COLO829 (cell line): ENCODE data around the gene COX4I1.
"Not testable (repeated sequence)": the region's sequence is repeated elsewhere in the genome, so short reads cannot be mapped to it uniquely, and the experiment has no call there.

Experiments used
- DNase-seq: peaks from one replicate; pipeline ENCODE4 v3.0.0; 2012; ENCODE audit warnings: low spot score

The COX4I1 gene

DNA sequence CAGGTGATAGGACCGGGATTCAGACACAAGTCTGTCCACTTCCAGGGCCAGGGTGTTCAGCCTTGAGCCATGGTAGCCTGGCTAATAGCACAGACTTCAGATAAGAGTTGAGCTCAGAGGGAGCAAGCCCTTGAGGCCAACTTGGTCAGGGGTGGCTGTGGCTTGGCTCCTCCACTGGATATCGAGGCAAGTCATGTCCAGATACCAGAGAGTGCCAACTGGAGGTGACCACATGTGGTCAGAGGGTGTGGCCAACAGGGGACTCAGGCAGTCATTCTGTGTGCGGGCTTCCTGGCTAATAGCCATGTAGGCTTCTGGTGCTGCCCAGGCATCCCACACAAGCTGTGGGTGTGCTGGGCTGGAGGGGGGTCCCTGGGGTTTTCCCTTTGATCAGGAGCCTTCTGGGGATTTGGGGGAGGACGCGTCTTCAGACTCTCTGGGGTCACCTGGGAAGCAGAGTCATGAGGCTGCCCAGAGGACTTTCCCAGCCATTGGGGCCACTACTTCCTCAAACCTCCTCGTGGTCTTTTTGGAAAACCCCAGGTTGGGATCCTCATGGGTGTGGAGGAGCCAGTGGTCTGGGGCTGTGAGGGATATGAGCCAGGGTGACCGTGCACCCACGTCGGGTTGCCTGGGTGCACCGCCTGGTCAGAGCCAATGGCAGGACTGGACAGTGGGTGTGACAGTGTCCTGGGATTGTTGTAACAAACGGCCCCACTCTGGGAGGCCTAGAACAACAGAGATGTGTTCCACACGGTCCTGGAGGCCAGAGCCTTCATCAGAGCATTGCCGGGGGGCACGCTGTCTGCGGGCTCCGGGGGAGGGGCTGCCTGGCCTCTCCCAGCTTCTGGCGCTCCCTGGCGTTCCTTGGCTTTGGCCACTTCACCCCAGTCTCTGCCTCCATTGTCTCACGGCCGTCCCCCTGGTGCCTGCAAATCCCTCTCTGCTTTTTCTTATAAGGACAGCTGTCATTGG, 25.0 kb downstream of the COX4I1 start:
- no peak for DNase-seq

DNA sequence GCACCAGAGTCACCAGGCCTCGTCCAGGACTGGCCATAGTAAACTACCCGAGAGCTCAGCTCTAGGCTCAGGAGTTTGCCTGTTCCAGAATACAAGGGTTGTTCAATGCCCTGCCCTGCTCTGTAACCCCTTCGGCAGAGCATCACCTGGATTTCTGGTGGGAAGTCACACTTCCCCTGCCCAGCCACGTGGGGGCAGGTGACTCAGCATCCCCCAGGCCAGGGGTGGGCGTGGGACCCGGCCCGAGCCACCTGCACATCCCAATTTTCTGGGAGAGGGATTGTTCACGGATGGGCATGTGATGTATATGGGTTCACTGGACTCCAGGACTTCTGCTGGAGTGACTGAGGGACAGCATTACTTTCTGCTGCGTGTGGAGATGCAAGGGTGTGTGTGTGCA, 25.8 kb downstream of the COX4I1 start:
- no peak for DNase-seq

DNA sequence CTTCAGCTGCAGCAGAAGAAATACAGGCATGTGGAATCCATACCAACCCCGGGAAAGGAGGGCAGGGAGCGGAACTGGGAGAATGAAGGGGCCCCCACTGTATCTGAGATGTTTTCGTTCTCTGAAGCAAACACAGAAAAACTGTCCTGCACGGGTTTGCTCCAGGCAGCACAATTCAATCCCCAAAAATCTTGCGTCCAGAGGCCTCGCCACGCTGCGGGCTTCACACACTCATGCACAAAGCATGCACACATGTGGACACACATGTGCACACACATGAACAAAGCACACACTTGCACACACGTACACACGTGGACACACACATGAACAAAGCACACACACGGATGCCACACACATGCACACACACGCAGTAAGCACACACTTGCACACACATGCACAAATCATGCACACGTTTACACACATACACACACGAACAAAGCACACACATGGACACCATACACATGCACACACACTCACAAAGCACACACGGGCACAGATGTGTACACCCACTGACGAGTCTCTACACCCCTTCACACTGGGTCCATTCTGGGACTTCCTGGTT, 27.3 kb downstream of the COX4I1 start:
- no peak for DNase-seq

DNA sequence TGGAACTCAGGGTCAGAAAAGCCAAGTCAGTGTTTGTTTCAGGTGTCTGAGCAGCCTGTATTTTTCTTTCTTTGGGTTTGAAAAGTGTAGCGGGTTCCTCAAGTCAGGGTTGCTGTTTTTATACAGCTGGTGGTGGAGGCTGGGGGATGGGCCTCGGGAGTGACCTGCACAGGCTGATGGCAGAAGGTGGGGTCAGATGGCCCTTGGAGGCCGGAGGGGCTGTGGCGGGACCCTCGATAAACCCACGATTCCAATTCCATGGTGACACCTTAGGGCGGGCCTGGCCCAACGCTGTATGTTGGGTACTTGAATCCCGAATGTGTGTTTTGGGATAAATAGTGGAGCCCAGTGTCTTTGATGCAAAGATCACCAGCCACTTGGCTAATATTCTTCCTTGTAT, 28.7 kb downstream of the COX4I1 start:
- DNase-seq = no peak

DNA sequence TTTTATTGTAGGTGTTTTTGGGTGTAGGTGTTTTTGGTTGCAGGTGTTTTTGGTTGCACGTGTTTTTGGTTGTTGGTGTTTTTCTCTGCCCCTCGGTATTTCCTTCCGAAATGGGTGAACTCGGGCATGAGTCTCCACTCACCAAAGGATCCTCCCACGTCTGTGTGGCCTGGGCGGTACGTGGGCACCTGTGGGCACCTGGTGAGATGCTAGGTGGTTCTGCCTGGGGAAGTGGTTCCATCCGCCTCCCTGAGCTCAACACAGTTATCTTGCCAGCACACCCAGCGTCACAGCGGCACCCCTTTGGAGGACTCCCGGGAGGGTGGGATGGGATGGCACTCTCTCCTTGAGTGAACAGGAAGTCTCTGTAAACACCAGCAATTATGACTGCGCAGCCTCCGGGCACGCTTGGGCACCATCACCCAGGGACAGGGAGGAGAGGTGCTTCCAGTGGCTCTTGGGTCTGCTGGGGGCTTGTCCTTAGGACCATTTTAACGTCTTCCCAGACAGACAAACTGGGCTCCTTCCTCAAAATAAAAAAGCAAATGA, 29.8 kb downstream of the COX4I1 start:
- no peak for DNase-seq

DNA sequence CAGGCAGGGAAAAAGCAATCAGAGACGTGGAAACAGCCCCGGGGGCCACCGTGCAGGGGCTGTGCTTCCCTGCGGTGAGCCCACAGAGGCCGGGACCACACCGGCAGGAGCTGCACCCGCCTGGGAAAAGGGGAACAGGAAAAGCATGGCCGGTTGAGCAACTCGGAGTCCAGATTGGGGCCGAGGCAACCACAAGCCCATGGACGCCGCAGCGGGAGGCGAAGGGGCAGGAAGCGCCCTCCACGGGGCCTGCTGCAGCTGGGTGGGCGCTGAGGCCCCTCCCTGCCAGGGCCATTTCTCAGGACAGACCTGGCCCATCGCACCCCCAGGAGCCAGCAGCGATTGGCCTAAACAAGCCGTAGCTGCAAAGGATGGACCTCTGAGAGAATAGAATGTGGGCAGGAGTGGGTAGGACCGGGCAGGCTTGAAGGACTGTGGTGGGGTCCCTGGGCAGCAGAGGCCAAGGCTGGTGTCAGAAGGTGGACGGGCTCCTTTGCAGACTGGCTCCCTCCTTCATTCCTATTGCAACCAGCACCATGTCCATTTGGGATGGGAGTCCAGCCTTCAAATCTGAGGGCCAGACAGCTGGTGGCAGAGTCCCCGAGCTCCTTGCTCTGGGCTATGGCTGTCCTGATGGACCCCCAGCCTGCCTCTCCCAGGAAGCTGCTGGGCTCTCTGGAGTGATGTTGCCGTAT, 30.4 kb downstream of the COX4I1 start:
- no peak for DNase-seq

DNA sequence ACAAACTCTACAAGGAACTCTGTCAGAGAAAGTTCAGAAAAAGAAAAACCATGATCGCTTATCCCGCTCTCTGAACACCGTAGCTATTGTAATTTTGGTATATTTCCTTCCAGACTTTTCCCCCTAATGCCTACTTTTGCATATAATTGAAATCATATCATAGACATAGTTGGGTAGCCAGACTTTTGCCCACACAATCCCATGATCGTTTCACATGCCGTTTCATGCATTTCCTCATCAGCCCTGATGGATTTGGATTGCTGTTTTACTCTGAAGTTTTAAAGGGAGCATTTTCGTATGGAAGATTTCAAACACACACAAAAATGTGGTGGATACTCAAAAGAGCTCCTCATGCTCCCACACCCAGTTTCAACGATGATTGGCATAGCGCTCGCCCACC, 31.3 kb downstream of the COX4I1 start:
- DNase-seq = no peak

DNA sequence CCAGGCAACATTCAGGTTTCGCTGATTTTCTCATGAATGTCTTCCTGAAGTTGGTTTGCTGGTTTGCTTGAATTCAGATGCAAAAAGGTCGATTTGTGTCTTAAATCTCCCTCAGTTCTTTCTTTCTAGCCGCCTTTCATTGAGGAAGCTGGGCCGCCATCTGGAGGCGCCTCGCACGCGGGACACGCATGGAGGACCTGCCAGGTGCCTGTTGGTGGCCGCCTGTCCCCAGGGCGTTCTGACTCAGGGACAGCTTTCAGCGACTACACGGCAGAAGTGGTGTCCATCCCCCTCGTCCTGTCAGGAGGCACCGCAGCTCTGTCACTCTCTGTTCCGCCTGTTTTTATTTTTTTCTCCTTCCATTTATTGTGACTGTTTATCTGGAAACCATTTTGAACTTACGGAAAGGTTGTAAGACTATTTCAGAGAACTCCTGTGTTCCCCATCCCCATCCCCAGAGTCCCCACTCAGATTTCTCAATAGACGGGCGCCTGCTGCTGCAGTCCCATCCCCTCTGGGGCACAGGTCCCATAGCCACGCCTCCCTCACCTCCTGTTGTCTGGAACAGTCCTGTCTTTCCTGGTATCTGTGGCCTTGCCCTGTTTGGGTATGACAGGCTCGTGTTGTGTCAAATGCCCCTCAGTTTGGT, 33.2 kb downstream of the COX4I1 start:
- no peak for DNase-seq

DNA sequence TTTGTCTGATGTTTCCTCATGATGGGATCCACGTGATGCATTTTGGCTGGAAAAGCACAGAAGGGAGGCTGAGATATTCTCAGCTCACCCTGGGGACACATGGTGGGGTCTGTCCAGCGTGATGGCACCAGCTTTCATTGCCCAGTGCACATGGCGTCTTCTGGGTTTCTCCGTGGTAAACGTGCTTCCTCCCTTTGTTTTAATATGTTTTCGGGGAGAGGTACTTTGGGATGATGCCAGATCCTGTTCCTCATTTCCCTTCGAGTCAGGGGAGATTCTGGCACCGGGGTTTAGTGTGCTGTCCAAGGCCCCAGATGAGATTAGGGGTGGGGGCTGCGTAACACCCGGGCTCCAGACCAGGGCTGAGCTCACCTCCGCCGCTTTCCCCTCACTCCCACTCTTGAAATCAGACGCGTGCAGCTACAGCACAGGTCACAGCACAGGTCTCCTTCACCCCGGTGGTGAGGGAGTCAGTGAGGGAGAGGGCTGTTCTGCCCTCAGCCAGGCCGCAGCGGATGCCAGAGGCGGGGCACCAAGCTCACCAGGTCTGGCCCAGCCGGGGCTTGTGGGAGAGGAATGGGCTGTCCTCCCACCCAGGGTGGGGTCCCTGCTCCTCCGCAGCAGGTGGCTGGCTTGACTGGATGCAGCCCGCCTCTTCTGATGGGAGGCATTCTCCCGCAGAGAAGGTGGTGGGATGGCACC, 33.9 kb downstream of the COX4I1 start:
- DNase-seq = no peak

DNA sequence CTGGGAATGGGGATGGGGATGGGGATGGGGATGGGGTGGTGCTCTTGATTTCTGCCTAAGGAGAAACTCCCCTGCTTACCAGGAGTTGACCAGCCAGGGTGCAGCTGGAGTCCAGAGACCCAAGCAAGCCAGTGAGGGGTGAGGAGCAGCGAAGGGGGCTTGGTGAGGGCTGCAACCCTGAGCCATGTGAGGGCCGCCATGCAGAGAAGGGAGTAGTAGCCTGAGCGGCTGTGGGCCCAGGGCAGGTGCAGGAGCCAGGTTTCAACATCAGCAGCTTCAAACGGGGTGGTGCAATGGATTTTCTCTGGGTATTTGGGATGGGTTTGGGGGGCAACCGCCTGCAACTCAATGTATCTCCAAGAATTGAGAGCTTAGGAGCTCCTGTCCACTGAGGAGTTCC, 35.2 kb downstream of the COX4I1 start:
- DNase-seq = no peak

DNA sequence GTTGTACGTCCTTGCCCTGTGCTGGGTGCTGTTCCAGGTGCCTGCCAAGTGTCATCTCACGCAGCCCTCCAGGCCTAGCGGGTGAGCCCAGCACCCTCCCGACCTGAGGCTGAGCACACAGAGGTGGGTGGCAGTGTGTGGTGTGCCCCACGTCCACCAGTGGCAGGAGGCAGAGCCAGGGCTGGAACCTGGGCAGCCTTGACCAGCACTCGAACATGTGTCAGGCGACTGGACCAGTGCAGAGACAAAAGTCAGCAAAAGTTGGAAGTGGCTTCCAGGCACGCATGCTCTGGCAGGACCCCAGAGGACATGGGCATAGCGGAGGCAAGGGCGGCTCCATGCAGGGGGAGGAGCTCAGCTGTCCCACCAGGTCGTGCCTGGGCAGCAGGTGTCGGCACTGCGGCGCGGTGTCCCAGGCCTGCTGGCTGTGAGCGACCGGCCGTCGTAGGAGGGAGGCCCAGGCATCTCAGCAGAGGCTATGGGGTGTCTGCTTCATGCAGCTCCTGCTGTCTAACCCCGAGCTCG, 35.8 kb downstream of the COX4I1 start:
- DNase-seq = no peak

DNA sequence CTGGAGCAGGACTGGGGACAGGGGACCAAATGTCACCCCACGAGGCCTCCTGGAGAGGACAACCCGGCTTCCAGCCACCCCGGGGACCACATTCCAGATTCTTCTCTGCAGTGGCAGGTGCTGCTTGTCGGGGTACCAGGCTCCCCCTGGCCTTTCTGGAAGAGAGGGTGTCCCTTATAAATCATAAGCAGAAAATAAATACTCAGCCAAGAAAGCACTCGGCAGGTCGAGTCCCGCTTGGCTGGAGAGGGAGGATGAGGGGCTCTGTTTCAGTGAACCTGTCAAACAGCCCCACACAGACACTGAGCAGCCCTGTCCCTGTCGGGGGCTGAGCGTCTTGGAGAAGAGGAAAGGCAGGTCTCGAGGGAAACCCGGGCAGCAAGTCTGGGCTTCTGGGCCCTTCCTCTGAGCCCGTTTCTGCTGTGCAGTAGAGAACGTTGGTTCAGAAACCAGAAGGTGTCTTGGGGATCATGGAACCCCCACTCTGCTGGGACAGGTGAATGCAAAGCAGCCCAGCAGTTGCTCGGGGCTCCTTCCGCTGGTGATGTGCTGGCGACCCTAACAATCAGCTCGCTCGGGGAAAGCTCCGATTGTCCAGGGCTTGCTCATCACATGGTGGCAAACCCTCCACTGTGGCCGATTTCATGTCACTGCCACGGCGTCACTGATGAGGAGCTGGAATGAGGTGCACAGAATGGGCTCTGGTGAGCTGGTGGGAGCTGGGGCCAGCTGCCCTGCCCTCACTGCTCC, 36.6 kb downstream of the COX4I1 start:
- DNase-seq = no peak

DNA sequence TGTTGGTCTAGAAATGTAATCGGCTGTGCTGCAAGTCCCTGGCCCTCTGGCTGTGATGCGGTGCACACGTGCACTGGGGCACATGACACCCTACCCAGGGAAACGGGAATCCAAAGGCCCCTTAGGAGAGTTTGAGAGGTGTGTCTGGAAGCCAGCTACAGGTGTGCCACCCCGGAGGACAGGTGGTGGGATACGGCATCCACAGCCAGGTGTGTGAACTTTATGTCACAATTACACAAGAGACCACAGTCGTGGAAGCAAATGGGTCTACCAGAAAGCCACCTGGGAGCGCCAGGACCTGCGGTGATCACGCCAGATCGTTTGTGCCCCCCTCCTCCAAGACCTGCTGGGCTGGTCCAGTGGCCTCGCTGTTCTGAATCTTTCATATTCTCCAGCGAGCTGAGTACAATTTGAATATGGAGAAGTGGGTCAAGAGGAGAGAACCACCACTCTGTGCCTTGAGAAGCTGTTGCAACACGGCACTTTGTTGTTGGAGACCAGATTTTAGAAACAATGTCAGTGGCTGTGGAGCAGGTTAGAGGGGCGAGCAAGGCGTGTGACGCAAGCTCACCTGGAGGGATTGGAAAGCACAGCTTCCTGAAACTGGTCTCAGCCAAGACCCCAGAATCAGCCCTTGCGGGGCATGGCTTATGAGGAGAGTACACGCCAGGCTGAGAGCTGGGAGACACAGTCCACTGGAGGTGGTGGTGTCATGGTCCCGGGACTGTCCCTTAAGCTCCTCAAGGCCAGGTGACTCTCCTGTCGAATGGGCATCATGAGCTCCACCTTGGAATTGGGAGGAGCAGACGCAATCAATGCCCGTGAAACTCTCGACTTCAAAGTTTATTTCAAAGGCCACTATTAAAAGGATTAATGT, 37.4 kb downstream of the COX4I1 start:
- DNase-seq = no peak

DNA sequence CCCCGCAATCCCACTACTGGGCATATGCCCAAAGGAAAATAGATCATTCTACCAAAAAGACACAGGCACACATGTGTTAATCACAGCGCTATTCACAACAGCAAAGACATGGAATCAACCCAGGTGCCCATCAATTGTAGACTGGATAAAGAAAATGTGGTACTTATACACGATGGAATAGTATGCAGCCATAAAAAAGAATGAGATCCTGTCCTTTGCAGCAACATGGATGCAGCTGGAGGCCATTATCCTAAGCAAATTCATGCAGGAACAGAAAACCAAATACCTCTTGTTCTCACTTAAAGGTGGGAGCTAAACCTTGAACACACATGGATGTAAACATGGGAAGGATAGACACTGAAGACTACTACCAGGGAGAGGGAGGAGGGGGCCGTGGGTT, 38.2 kb downstream of the COX4I1 start:
- not testable (repeated sequence) for DNase-seq

DNA sequence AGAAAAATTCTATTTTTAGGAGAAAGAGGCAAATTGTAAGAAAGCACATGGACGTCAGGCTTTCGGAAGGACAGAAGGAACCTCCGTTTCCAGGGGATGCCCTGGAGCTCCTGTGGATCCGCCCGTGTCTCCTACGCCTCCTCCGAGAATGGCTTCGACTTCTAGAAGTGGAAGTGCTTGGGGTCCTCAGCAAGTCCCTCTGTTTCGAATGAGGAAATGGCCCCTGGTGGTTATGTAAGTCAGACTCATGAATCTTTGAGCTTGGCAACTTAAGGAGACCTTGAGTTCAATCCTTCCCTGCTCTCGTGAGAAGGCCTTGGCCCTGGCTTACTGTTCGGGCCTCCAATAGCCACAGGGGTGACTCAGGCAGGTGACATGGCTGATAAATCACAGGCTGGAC, 38.9 kb downstream of the COX4I1 start:
- DNase-seq = no peak

DNA sequence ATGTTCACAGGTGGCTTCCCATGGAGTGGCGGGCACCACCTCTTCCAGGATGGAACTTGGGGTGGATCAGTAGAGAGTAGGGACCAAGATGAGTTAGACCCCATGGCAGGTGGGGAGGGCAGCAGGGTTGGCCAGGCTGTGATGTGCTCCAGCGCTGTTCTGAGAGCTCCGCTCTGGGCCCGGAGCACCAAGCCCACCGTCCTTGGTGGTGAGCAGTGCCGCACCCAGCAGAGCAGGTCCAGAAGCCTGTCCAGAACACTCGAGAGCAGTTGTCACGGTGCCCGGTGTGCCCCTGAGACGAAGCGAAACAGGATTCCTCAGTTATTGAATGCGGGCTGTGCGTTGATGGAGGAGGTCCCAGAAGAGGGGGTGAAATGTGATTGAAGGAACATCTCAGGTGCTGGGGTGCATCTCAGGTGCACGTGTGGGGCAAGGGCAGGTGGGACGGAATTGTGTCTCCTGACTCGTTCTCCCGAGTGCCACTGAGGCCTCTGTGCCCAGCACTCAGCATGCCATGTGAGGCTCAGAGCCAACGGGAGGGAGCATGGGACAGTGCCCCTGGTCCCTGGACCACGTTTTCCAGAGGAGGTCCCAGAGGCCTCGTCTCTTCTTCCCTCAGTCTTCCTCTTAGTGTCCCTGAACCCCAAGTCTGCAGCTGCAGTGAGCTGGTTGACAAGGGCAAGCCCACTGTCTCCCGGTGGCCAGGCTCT, 39.5 kb downstream of the COX4I1 start:
- no peak for DNase-seq

DNA sequence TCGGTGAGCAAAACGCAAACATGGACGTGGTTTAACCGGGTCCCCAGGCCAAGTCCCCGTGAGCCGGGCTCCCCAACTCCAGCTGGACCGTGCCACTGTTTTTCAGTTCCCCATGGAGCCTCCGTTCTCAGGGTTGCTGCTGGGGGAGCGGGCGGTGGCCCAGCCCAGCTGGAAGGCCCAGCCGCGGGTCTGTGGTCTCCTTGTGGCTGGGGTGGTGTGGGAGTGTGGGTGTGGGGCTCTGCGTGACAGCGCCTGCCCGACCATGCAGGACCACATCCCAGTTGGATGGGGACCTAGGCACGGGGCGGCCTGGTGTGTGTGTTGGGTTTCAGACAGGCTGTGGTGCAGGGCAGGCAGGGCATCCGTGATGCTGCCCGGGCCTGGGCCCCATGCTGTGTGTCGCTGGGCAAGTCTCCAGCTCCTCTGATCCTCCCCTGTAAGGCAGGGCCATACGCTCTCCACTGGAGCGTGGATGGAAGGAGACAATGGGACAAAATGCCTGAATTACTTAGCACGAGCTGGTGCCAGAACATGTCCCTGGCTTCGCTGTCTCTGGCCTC, 40.3 kb downstream of the COX4I1 start:
- DNase-seq = no peak

DNA sequence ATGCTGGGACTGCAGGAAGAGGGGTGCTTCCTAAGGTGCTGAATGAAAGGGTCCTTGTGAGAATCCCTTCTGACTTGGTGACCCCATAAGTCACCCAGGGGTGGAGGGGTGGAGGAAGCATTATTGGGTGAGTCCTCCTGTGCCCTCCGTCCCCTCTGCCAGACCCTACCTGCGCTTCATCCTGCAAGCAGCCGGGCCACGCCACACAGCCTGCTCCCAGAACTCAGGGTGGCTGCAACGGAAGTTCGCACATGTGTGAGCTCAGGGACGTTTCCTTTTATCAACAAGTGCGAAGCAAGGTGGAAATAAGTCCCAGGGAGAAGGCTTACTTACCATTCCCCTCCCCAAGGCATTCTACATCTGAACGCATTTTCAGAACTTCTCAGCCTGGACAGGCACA, 40.9 kb downstream of the COX4I1 start:
- no peak for DNase-seq

DNA sequence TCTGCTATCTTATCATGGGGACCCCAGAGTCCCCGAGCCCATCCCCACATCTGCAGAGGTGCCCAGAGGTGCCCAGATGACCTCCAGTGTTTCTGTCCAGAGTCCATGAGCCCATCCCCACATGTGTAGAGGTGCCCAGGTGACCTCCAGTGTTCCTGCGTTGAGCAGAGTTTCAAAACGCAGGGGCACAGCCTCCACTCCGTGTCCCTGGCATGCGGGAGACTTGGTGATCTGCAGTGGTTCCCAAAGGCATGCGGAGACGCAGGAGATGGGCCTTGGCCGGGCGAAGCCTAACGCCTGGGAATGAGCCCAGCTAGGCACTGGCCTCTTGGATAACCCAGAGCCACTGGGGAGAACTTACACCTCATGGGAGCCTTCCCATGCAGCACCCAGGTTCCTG, 41.3 kb downstream of the COX4I1 start:
- no peak for DNase-seq
